Ecto neural progenitor cell (in vitro differentiated cells): ENCODE results near the gene CARD8.
"Not testable (repeated sequence)": the region's sequence is repeated elsewhere in the genome, so short reads cannot be mapped to it uniquely, and the experiment has no call there.

Experiments used
- DNase-seq: peaks from one replicate; pipeline ENCODE4 v3.0.0-alpha.2; 2018; ENCODE audit warnings: low spot score

The CARD8 gene

DNA sequence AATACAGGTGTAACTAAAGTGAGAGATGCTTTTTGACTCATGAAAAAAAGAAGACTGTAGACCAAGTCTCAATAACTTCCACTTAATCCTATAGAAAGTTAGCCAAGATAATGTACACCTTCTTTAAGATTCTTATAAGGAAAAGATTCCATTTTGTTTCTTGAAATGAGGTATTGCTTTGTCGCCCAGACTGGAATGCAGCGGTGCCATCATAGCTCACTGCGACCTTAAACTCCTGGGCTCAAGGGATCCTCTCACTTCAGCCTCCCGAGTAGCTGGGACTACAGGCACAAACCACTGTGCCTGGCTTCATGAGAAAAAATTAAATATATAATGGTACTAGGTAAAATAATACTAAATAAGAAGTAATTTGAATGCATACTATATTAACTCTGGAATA, 3.3 kb upstream of the CARD8 start:
- not testable (repeated sequence) for DNase-seq

DNA sequence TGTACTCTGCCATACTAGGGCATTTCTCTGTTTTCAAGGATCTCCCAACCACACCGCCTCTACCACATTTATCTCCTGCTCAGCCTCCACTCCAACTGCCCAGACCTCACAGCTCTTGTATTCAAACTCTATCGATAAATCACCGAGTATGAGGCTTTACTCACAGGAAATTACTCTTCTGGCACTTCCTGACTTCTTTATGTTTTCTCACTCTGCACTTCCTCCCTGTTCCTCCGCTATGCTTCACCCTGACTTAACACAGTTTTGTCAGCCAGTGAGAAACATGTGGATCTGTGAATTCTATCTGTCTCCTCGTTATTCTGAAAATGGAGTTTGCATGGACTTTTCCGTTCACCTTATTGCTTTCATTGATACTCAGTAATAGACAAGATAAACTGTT, 2.6 kb upstream of the CARD8 start:
- DNase-seq = no peak

DNA sequence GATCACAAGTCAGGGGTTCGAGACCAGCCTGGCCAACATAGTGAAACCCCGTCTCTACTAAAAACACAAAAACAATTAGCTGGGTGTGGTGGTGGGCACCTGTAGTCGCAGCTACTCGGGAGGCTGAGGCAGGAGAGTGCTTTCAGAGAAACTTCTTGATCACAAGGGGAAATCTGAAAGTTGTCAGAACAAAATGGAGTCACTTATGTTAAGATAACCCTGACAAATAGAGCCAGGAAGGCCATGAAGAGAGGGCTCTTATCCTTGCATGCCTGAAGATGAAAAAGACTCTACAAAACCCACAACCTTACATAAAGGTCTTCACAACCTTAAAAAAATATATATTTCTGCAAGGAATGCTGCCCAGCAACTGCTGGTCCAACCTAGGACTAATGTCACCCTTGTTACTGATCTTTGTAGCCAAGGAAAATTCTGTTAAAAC, 1.2 kb downstream of the CARD8 start:
- DNase-seq = no peak

DNA sequence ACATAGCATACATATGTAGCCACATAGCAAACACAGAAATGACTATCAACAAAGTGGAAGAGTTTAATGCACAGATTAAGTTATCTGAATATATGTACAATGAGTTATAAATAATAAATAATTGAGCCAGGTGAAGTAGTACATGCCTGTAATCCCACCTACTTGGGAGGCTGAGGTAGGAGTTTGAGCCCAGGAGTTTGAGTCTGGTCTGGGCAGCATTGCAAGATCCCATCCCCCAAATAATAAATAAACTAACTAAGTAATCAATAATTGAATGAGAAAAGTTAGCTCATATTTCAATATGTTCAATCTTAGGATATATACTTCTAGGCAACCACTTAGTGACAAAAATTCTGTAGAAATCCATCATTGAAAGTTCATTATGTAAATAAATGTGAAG, 1.7 kb downstream of the CARD8 start:
- DNase-seq = no peak

DNA sequence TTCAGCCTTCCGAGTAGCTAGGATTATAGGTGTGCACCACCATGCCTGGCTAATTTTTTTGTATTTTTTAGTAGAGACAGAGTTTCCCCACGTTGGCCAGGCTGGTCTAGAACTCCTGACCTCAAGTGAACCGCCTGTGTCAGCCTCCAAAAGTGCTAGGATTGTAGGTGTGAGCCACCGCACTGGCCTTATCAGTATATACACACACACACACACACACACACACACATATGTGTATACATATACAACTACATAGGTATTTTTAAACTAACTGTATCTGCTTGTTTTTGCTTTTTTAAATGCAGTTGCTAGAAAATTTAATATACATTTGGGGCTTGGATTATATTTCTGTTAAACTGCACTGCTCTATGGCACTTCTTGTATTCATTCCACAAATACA, 3.1 kb downstream of the CARD8 start:
- DNase-seq = no peak

DNA sequence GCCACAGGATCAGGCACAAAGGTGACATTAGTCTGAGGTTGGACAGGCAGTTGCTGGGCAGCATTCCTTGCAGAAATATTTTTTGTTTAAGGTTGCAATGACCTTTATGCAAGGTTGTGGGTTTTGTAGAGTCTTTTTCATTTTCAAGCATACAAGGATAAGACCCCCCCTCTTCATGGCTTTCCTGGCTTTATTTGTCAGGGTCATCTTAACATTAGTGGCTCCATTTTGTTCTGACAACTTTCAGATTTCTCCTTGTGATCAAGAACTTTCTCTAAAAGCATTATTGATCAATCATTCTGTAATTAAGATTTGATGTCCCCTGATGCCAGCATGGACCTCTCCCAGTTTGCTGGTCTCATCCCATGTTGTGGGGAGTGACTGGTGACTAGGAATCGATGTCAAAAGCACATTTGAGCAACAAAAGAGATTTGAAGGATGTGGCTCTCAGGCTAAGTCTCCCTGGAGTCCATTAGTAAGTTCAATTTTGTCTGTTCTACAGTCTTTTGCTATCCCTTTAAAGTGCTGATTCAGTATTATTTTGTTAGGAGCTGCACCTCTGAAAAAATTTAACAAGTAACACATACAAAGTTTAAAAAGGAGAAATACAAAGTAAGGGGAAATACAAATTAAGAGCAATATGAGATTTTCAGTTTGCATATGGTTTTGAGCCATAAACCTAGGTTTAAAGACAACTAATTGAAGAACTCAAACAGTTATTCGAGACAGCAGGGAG, 5.3 kb downstream of the CARD8 start:
- DNase-seq = no peak

DNA sequence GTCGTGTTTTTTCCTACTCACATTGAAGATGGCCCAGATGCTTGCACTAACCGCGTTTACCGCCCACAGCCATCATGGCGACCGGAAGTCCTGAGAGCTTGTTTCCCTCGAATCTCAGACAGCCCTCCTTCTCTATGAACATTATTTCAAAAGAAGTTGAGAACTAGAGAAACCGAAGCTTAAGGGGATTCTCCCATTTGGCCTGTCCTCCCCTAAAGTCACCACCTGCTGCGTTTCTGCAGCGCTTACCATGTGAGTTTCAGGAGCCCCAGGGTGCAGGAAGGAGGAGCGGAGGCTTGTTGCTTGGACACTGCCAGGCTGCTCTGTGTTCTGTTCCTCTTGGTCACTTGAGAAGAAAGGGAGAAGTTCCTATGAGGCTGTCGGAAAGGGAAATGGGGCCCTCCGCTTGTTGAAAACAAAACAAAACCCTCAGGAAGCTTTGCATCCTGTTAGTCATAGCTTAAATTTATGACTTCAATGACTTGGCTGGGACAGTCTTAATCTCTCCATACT, 6.2 kb downstream of the CARD8 start:
- no peak for DNase-seq

DNA sequence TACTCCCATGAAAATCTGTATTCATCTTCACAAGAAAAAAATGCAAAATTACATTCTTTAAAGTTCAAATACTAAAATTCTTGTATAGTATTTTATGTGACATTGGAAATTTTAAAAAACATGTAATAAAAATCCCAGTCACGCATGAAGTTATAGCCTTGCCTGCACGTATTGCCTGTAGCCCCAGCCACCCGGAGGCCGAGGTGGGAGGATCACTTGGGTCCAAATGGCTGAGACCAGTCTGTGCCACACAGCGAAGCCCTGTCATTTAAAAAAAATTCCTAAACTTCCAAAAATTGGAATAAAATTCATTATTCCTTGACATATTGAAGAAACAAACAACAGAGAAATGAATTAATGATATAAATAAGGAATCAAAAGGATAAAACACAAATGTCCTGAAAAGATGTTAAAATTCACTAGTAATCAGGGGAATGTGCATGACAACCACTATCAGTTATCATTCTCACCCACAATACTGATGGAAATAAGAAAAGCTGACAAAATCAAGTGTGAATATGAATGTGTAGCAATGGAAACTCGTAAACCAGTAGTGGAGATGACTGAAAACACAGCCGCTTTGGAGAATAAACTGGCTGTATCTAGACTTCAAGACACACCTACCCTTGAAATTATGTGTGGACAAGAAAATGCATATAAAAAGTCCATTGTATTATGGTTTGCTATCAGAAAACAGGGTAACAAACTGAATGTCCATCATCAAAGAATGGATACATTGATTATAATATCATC, 7.5 kb downstream of the CARD8 start:
- no peak for DNase-seq

DNA sequence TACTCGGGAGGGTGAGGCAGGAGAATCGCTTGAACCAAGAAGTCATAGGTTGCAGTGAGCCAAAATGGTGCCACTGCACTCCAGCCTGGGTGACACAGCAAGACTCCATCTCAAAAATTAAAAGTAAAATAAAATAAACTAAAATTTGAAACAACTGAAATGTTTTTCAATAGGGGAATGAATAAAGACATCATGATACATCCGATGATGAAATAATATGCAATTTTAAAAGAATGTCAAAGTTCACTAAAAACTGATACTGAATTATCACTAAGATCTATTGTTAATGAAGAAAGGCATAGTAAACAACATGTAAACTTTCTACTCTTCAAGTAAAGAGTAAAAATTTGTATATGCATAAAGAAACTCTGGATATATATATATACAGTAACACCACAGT, 8.5 kb downstream of the CARD8 start:
- no peak for DNase-seq

DNA sequence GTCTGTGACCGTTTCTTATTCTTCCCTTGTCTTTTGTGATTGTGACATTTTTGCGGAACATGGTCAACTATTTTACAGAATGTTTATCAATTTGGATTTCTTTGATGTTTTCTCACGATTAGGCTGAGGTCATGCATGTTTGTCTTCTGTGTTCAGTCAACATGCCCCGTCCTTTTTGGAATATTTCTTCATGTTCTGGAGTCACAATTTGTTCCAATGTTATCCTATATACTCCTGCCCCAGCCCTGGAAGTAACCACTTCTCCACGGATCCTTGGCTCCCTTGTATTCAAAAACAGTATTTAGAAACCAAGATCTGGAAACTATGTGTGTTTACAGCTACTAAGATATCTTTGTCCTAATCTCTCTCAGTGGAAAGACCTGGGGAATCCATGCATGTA, 9.6 kb downstream of the CARD8 start:
- no peak for DNase-seq

DNA sequence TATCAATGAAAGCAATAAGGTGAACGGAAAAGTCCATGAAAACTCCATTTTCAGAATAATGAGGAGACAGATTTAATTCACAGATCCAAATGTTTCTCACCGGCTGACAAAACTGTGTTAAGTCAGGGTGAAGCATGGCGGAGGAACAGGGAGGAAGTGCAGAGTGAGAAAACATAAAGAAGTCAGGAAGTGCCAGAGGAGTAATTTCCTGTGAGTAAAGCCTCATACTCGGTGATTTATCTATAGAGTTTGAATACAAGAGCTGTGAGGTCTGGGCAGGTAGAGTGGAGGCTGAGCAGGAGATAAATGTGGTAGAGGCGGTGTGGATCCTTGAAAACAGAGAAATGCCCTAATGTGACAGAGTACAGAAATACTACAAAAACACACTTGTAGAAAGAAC, 11.4 kb downstream of the CARD8 start:
- DNase-seq = no peak

DNA sequence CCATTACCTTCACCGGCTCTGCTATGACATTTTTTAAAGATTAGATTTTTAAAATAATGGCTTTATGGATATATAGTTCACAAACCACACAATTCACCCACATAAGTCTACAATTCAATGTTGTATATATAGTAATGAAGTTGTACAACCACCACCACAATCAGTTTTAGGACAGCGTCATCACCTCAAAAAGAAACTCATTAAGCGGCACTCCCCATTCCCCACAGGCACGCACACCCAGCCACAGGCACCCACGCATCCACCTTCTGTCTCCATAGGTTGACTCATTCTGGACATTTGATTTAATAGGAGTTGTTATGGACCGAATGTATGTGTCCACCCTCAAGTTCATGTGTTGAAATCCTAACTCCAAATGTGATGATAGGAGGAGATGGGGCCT, 13.9 kb downstream of the CARD8 start:
- DNase-seq = not testable (repeated sequence)

DNA sequence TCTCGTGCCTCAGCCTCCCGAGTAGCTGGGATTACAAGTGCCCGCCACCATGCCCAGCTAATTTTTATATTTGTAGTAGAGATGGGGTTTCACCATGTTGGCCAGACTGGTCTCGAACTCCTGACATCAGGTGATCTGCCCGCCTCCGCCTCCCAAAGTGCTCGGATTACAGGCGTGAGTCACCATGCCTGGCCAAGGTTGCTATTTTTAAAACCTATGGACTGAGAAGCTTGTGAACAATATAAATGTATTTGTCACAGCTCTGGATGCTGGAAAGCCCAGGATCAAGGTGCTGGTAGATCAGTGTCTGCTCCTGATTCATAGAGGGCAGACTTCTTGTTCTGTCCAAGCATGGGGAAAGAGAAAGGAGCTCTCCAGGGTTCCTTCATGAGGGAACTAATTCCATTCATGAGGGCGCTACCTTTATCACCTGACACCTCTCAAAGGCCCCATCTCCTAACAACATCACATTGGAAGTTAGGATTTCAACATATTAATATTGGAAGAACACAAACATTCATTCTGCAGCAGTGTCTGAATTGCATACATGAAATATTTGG, 16.1 kb downstream of the CARD8 start:
- DNase-seq = no peak

DNA sequence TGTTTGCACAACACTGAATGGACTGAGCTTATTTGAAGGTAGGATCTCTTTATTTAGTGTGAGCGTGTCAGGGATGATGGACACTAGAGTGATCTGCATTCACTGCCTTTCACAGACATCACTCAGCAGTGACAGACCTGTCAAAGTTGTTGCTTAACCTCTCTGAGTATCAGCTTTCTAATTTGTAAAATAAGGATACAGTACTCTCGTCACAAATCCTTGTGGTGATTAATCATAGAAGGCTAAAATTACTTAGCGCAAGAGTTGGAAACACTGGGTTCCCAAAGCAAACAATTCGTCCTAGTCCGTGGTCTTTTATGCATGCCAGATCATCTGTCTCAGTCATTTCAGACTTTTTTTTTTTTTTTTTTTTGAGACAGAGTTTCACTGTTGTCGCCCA, 16.6 kb downstream of the CARD8 start:
- no peak for DNase-seq

DNA sequence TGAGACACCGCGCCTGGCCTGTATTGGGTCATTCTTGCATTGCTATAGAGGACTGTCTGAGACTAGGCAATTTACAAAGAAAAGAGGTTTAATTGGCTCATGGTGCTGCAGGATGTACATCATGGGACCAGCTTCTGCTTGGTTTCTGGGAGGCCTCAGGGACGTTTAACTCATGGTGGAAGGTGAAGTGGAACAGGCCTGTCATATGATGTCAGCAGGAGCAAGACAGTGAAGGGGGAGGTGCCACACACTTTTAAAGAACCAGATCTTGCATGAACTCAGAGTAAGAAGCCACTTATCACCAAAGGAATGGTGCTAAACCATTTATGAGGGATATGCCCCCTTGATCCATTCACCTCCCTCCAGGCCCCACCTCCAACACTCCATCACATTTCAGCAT, 18.7 kb downstream of the CARD8 start:
- no peak for DNase-seq

DNA sequence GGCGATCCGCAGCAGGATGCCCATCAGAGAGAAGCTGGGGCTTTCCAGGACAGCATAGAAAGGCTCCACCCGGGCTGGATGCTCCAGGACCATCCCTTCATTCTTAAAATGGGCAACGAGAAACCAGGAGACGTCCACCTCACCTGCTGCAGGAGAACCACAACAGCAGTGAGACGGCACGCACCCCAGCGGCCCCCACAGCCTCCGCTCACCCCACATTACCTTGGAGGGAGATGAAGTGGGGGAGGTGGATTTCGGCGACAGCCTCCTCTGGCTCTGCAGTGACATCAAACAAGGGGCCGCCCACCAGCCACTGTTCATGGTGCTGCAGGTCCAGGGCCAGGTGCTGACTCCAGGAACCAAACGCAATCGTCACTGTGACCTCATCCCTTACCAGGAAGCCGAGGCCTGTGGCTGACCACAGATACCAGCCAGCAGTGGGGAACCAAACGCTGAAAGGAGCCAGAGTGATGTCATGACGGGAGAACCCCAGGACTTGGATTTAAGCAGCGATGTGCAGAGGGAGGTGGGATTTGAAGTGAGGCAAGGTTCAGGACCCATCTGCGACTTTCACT, 25.1 kb downstream of the CARD8 start:
- no peak for DNase-seq

DNA sequence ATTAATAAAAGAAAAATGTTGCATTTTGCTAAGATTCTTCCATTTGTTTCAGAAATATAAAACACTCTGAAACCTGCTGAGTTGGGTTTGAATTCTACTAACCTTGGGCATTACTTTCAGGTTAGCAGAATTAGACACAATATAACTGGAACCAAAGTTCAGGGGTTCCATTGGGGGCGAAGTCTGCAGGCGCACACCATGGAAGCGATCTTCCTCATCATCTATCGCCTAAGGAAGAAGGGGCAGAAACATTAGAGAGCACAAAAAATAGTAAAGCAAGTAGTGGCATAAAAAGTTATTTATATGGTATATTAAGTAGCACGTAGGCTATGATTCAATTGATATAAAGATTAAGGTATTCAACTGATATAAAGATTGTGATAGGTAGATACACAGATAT, 34.1 kb downstream of the CARD8 start:
- DNase-seq = no peak

DNA sequence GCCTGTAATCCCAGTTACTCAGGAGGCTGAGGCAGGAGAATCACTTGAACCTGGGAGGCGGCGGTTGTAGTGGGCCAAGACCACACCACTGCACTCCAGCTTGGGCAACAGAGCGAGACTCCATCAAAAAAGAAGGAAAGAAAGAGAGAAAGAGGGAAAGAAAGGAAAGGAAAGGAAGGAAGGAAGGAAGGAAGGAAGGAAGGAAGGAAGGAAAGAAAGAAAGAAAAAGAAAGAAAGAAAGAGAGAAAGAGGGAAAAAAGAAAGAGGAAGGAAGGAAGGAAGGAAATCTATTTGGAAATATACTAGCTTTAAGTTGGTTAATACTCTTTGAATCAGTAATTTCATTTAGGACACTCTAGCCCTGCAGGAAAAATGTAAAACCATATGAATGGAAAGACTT, 34.9 kb downstream of the CARD8 start:
- DNase-seq = not testable (repeated sequence)

DNA sequence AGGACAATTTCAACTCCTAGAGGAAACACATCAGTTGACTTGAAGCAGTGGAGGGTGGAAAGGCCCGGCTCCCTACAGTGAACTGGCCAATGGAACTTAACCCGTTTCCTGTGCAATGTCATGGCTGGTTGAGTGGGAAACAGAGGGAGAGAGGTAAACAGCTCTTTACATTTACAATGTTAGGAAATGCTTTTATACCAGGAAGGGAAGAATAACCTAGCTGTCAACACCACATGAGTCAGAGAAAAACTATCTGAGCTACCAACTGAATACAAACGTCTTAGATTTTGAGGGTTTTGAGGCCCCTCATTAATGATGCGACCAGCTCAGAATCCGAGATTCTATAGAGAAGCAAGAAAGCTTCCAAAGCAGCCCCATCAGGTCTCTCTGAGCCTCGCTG, 36.7 kb downstream of the CARD8 start:
- DNase-seq = no peak

DNA sequence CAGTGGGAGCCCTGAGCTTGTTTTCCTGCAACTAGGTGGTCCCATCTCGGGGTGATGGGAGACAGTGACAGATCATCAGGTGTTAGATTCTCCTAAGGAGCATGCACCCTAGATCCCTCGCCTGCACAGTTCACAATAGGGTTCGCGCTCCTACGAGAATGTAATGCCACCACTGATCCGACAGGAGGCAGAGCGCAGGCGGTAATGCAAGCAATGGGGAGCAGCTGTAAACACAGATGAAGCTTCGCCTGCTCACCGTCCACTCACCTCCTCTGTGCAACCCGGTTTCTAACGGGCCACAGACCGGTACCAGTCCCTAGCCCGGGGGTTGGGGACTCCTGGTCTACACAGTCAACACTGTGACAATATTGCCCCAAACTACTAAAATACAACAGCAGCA, 38.8 kb downstream of the CARD8 start:
- DNase-seq = peak; percentile 59

DNA sequence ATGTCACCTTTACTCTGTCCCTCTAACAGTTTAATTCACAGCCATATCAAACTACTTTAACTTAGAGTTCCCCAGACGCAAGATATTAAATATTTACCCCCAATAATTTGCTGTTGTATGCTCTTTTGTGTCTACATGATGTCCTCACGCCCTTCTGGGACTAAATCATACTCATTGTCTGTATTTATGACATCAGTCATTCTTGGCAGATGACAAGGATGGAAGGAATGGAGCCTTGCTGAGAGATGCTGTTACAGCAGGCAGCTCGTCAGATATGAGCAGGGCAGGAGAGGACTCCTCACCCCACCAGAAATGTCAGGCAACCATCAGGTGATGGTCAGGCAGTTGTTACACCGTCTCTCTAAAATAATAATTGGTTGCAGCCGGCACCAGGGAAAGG, 41.8 kb downstream of the CARD8 start:
- no peak for DNase-seq

DNA sequence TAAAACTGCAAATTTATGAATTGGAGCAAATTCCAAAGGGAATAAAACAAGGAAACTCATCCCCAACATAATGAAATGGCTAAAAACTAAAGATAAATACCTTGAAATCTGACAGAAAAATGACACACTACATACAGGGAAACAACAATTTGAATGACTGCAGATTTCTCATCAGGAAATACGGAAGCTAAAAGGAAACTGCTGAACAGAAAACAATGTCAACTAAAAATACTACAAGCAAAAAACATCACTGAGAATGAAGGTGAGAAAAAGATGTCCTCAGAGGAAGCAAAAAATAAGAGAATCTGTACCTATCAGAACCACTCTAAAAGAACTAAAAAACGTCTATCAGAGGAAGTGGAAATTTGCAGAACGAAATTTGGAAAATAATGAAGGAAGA, 45.7 kb downstream of the CARD8 start:
- no peak for DNase-seq
